H1 (cell line): ENCODE data around the gene PGD. TPM values are rescaled to one million over a fixed set of nuclear protein-coding genes. Genes with fewer than 3 reads are reported as not detected.

Experiments
- CTCF ChIA-PET: fragments of 300-600 bp; sonication (Branson Sonifier 250); formaldehyde crosslinking; loops from one replicate; lab custom pipeline; 2021; ENCODE audit not compliant: partially characterized antibody; lab: Charles Lee
- POLR2A ChIA-PET: fragments of 300-600 bp; sonication (Branson Sonifier 250); formaldehyde crosslinking; loops from one replicate; lab custom pipeline; 2021; ENCODE audit warnings: inconsistent platforms; ENCODE audit not compliant: partially characterized antibody; lab: Charles Lee
- DNase-seq, 2 experiments: peaks; one replicate each; pipeline versions ENCODE4 v3.0.0 to v3.0.0-alpha.2; 2010 to 2022; ENCODE audit warnings: low spot score in 2 of 2, low read depth in 1 of 2, mixed read lengths in 1 of 2
- FAIRE-seq: peaks from 2 replicates; lab custom pipeline; 2011; peaks lifted over from hg19 to GRCh38; lab: Jason Lieb, UNC
- H2AFZ ChIP-seq: 2 replicates; pipeline ENCODE4 v1.8.1; 2012; ENCODE audit warnings: low read length, inconsistent platforms
- H2AK5ac ChIP-seq: 2 replicates; pipeline ENCODE4 v1.6.1; 2013; ENCODE audit warnings: low read depth, low read length
- H2BK120ac ChIP-seq: replicated peaks from 2 replicates; pipeline ENCODE3; 2013; ENCODE audit warnings: low read depth, low read length, inconsistent platforms
- H2BK12ac ChIP-seq: 2 replicates; pipeline ENCODE4 v1.6.1; 2013; ENCODE audit warnings: low read depth, low read length
- H2BK15ac ChIP-seq: 2 replicates; pipeline ENCODE4 v1.6.1; 2013; ENCODE audit warnings: low read length
- H2BK20ac ChIP-seq: 2 replicates; pipeline ENCODE4 v1.6.1; 2013; ENCODE audit warnings: low read length
- H2BK5ac ChIP-seq: 2 replicates; pipeline ENCODE4 v1.6.1; 2013; ENCODE audit warnings: low read depth, low read length
- H3K14ac ChIP-seq: 2 replicates; pipeline ENCODE4 v1.6.1; 2013; ENCODE audit warnings: inconsistent platforms; ENCODE audit not compliant: insufficient read length
- H3K18ac ChIP-seq: 2 replicates; pipeline ENCODE4 v1.6.1; 2013; ENCODE audit warnings: low read length; ENCODE audit errors: extremely low read depth
- H3K23ac ChIP-seq: 2 replicates; pipeline ENCODE4 v1.6.1; 2013; ENCODE audit warnings: inconsistent platforms; ENCODE audit not compliant: insufficient read length
- H3K23me2 ChIP-seq: 2 replicates; pipeline ENCODE4 v1.6.1; 2013; ENCODE audit warnings: low read depth, low read length
- H3K27ac ChIP-seq: 2 replicates; pipeline ENCODE4 v1.6.1; 2011; ENCODE audit warnings: low read depth, low read length, inconsistent platforms
- H3K27me3 ChIP-seq, 4 experiments: replicated peaks in 1 of 4; 1 replicate in 1 of 4; 2 replicates in 3 of 4; pipeline versions ENCODE4 v1.6.1 to v1.8.1; 2011 to 2013; ENCODE audit warnings: low read length in 3 of 4, mild to moderate bottlenecking in 3 of 4, inconsistent platforms in 2 of 4, mixed read lengths in 2 of 4, moderate library complexity in 1 of 4; ENCODE audit not compliant: control insufficient read depth in 3 of 4, insufficient read depth in 3 of 4; ENCODE audit errors: extremely low read depth in 1 of 4
- H3K36me3 ChIP-seq, 4 experiments: 2 replicates each; pipeline versions ENCODE4 v1.6.1 to v1.8.1; 2011 to 2013; ENCODE audit warnings: mild to moderate bottlenecking in 4 of 4, low read length in 3 of 4, moderate library complexity in 2 of 4, control low read depth in 1 of 4, inconsistent platforms in 1 of 4; ENCODE audit not compliant: insufficient read depth in 4 of 4, control insufficient read depth in 2 of 4
- H3K4ac ChIP-seq: replicated peaks from 2 replicates; pipeline ENCODE3; 2013; ENCODE audit warnings: low read length, low read depth, mixed read lengths, inconsistent platforms; ENCODE audit not compliant: insufficient read length
- H3K4me1 ChIP-seq, 4 experiments: replicated peaks in 1 of 4; 1 replicate in 1 of 4; 2 replicates in 3 of 4; pipeline versions ENCODE4 v1.6.1 to v1.8.1; 2011 to 2013; ENCODE audit warnings: low read length in 3 of 4, inconsistent platforms in 2 of 4, mixed read lengths in 1 of 4; ENCODE audit not compliant: insufficient read depth in 4 of 4, control insufficient read depth in 3 of 4
- H3K4me2 ChIP-seq, 2 experiments: 2 replicates each; pipeline versions ENCODE4 v1.6.1 to v1.8.1; 2011 to 2013; ENCODE audit warnings: low read depth in 2 of 2, low read length in 2 of 2, control low read depth in 1 of 2, inconsistent platforms in 1 of 2, mild to moderate bottlenecking in 1 of 2; ENCODE audit not compliant: insufficient read depth in 1 of 2
- H3K4me3 ChIP-seq, 4 experiments: fragments of 200-600, 300-600 bp in 1 of 4; sonication (generic), shearing (Covaris generic), sonication (Bioruptor Twin) in 1 of 4; 2 replicates each; pipeline versions ENCODE4 v1.5.1 to v1.8.1; 2011 to 2016; ENCODE audit warnings: low read length in 4 of 4, low read depth in 3 of 4, control low read depth in 2 of 4, inconsistent platforms in 2 of 4, mild to moderate bottlenecking in 2 of 4, mixed read lengths in 1 of 4, moderate library complexity in 1 of 4; ENCODE audit not compliant: insufficient read depth in 2 of 4; ENCODE audit errors: extremely low read depth in 1 of 4
- H3K56ac ChIP-seq: replicated peaks from 2 replicates; pipeline ENCODE3; 2013; ENCODE audit warnings: low read depth, mild to moderate bottlenecking, mixed read lengths, low read length, inconsistent platforms; ENCODE audit not compliant: insufficient read length
- H3K79me1 ChIP-seq: 2 replicates; pipeline ENCODE4 v1.6.1; 2013; ENCODE audit warnings: low read depth, low read length, control low read depth
- H3K79me2 ChIP-seq, 2 experiments: 2 replicates each; pipeline versions ENCODE4 v1.6.1 to v1.8.1; 2012 to 2013; ENCODE audit warnings: low read length in 2 of 2, mild to moderate bottlenecking in 2 of 2, inconsistent platforms in 1 of 2; ENCODE audit not compliant: insufficient read depth in 2 of 2, control insufficient read depth in 1 of 2
- H3K9ac ChIP-seq, 4 experiments: replicated peaks in 1 of 4; 1 replicate in 1 of 4; 2 replicates in 3 of 4; pipeline versions ENCODE4 v1.6.1 to v1.8.1; 2011 to 2013; ENCODE audit warnings: low read depth in 3 of 4, low read length in 3 of 4, control low read depth in 2 of 4, mild to moderate bottlenecking in 2 of 4, moderate library complexity in 2 of 4, inconsistent platforms in 1 of 4; ENCODE audit errors: extremely low read depth in 1 of 4
- H3K9me3 ChIP-seq, 2 experiments: 2 replicates each; pipeline versions ENCODE4 v1.6.1 to v1.8.1; 2012 to 2013; ENCODE audit warnings: mild to moderate bottlenecking in 2 of 2, moderate library complexity in 2 of 2, control low read depth in 1 of 2, inconsistent platforms in 1 of 2, low read depth in 1 of 2, low read length in 1 of 2, mixed read lengths in 1 of 2; ENCODE audit not compliant: insufficient read depth in 2 of 2
- H4K20me1 ChIP-seq, 2 experiments: replicated peaks in 1 of 2; 2 replicates each; pipeline versions ENCODE3 to v1.8.1; 2011 to 2013; ENCODE audit warnings: inconsistent platforms in 2 of 2, low read length in 2 of 2, mild to moderate bottlenecking in 1 of 2; ENCODE audit not compliant: insufficient read depth in 2 of 2, control insufficient read depth in 1 of 2
- H4K5ac ChIP-seq: 2 replicates; pipeline ENCODE4 v1.6.1; 2013; ENCODE audit warnings: low read length, low read depth, mixed read lengths, inconsistent platforms; ENCODE audit not compliant: insufficient read length
- H4K8ac ChIP-seq: 2 replicates; pipeline ENCODE4 v1.8.0; 2013; ENCODE audit warnings: mild to moderate bottlenecking, moderate library complexity, low read length, inconsistent platforms; ENCODE audit not compliant: insufficient read depth; ENCODE audit errors: extremely low read depth
- H4K91ac ChIP-seq: replicated peaks from 2 replicates; pipeline ENCODE3; 2013; ENCODE audit warnings: low read length, mixed read lengths, inconsistent platforms; ENCODE audit not compliant: insufficient read length
- BCL11A ChIP-seq, 2 experiments: IDR thresholded peaks; one replicate each; pipeline ENCODE4 v1.6.1; 2011; ENCODE audit warnings: low read depth in 2 of 2, low read length in 2 of 2, mild to moderate bottlenecking in 2 of 2
- CHD2 ChIP-seq: IDR thresholded peaks from 2 replicates; pipeline ENCODE4 v1.6.1; 2012; ENCODE audit warnings: low read length, improper control_type of control experiment
- HDAC2 ChIP-seq, 2 experiments: fragments of 300-600 bp in 1 of 2; sonication (generic) in 1 of 2; IDR thresholded peaks; 2 replicates each; pipeline ENCODE4 v1.6.1; 2011 to 2012; ENCODE audit warnings: low read depth in 2 of 2, low read length in 2 of 2, mild to moderate bottlenecking in 2 of 2, moderate library complexity in 2 of 2, borderline replicate concordance in 1 of 2, inconsistent platforms in 1 of 2
- KDM1A ChIP-seq: fragments of 200-600, 300-600 bp; sonication (generic); IDR thresholded peaks from 2 replicates; pipeline ENCODE4 v1.7.1; 2016; ENCODE audit warnings: mild to moderate bottlenecking, low read length, borderline replicate concordance
- SP1 ChIP-seq: IDR thresholded peaks from 2 replicates; pipeline ENCODE4 v1.6.1; 2011; ENCODE audit warnings: low read depth, low read length
- TCF12 ChIP-seq: IDR thresholded peaks from 2 replicates; pipeline ENCODE4 v1.6.1; 2011; ENCODE audit warnings: low read depth, mild to moderate bottlenecking, low read length
- WGBS, 2 experiments: shearing (Covaris generic) in 1 of 2; methylation state at CpG; one replicate each; pipeline versions ENCODE4 v1.1.6 to v1.1.7; 2013 to 2015; ENCODE audit warnings: low lambda C conversion rate in 2 of 2, mixed read lengths in 2 of 2, inconsistent platforms in 1 of 2, low coverage in 1 of 2, missing lambda C conversion rate in 1 of 2; ENCODE audit not compliant: insufficient replicate concordance in 2 of 2, insufficient coverage in 1 of 2, insufficient read length in 1 of 2; ENCODE audit errors: extremely low coverage in 1 of 2, missing lambda C conversion rate in 1 of 2; 5-methylcytosine and 5-hydroxymethylcytosine counted together
- polyA plus RNA-seq, 7 experiments: library from polyadenylated mRNA; depleted of rRNA in 3 of 7; stranded (reverse) in 5 of 7; unstranded in 2 of 7; fragments of >200 nt in 5 of 7; fragments of 200-250 nt in 2 of 7; gene quantifications; 1 replicate in 5 of 7; 2 replicates in 1 of 7; 4 replicates in 1 of 7; pipeline versions ENCODE4 v1.2.1 to v1.2.3, GENCODE V29; 2011 to 2013; ENCODE audit warnings: missing spikeins in 2 of 7, mixed read lengths in 2 of 7
- total RNA-seq: library from RNA; stranded (reverse); fragmentation: NEBNext Ultra II Directional; extraction: Animal tissue kit (Norgen Biotek cat#: 25700); gene quantifications from 2 replicates; pipeline ENCODE4 v1.2.1, GENCODE V29; 2021
- TF ChIP-seq, protein P1 (sequence below): IDR thresholded peaks from 2 replicates; pipeline ENCODE4 v1.6.1; 2011; ENCODE audit warnings: low read depth, mild to moderate bottlenecking, low read length; ENCODE audit not compliant: insufficient read depth

PGD gene
- total and polyA plus RNA-seq, 2 of the 8 experiments (the other 6 are each of a cell fraction or from before 2014, with no cell fraction given) = 191 to 331 TPM

DNA sequence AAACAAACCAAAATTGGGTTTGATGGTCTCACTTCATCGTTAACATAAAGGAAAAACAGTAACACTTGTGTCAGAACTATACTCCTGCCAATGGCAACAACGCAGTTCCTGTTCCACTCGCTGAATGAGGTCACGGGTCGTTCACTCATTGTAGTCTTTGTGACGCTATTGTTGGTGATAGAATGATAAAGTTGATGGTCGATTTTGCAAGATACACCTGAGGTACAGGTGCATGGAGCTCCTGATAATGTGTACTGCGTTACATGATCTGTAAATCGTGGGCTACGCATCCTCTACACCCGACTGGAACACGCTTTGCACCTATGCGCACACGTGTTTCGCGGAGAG is 31.0 kb downstream of the PGD start:
- no peak overlapping the region for H2BK120ac ChIP-seq
- no peak overlapping the region for H3K14ac ChIP-seq
- no peak for TF ChIP-seq KDM1A
- TF ChIP-seq BCL11A (IDR thresholded peaks at IDR 0.05; ENCODE audit: low read depth in 2 of 2, low read length in 2 of 2) = no peak
- no peak for TF ChIP-seq CHD2
- TF ChIP-seq, protein P1, sequence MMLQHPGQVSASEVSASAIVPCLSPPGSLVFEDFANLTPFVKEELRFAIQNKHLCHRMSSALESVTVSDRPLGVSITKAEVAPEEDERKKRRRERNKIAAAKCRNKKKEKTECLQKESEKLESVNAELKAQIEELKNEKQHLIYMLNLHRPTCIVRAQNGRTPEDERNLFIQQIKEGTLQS = no peak
- no peak for TF ChIP-seq HDAC2 (IDR thresholded peaks at IDR 0.05; ENCODE audit: borderline replicate concordance in 1 of 2, low read depth in 2 of 2, low read length in 2 of 2)
- TF ChIP-seq TCF12 = no peak
- no peak for TF ChIP-seq SP1
- H3K56ac ChIP-seq = peak overlapping the region; percentile 8
- peak overlapping the region; percentile 73 for H2BK15ac ChIP-seq
- no peaks in the 10 kb centered on the region for H3K79me2 ChIP-seq
- ChIA-PET CTCF (interaction anchor here (0.5 to 10.9 kb wide), 30 partner anchors 9 to 801 kb away, joined by 3 to 132 read pairs (median 4); partner anchors contain the start of genes CORT and PGD), POLR2A (interaction anchor here (0.9 to 3.7 kb wide), 14 partner anchors 9 to 77 kb away, joined by 3 to 23 read pairs (median 7); partner anchors contain the start of genes CORT, DFFA and PGD)
- H4K91ac ChIP-seq = peak overlapping the region; percentile 100
- H2AK5ac ChIP-seq = no peak overlapping the region; the same call in 1 of the 2 replicates
- peak overlapping the region; percentile 55 to 100 for H3K4me2 ChIP-seq
- H3K23ac ChIP-seq = no peak overlapping the region
- no peaks in the 10 kb centered on the region for H4K20me1 ChIP-seq
- H2AFZ ChIP-seq = peak overlapping the region; percentile 91
- H3K23me2 ChIP-seq = peaks cover 9% of the 10 kb centered on the region
- H2BK20ac ChIP-seq = no peak overlapping the region
- peak overlapping the region; percentile 96 for H3K27ac ChIP-seq
- H2BK12ac ChIP-seq = no peak overlapping the region
- DNase-seq (no peak), FAIRE-seq (no peak)
- no peaks in the 10 kb centered on the region for H3K36me3 ChIP-seq
- H3K9me3 ChIP-seq = no peaks in the 10 kb centered on the region
- H3K9ac ChIP-seq = peak overlapping the region in 3 of 4 experiments; percentile 42 to 94 (median 61); a peak in 6 of 7 replicates
- 46% methylated on average over 16 of the region's 16 CpGs; no CpG with 5 or more reads in 1 of the 2 experiments for WGBS, 2 experiments
- peaks cover 0 to 5% (median under 1%) of the 10 kb centered on the region in 4 experiments; a peak in 4 of 7 replicates for H3K4me1 ChIP-seq
- peak overlapping the region; percentile 65 for H3K4ac ChIP-seq
- H3K27me3 ChIP-seq = no peaks in the 10 kb centered on the region
- 0 out of 2 replicates have a peak overlapping the region, but pooled peaks have one; percentile 99 for H4K8ac ChIP-seq
- H2BK5ac ChIP-seq = peak overlapping the region; percentile 53
- no peaks in the 10 kb centered on the region for H3K79me1 ChIP-seq
- H4K5ac ChIP-seq = peak overlapping the region; percentile 98
- H3K18ac ChIP-seq = peak overlapping the region; percentile 66; the same call in 1 of the 2 replicates
- peak overlapping the region; percentile 35 to 76 (median 66) for H3K4me3 ChIP-seq
